LNCaP clone FGC (cell line): ENCODE results near the gene USP37.
A peak's percentile ranks its signal among the peaks of the same experiment; 100 is the strongest.

Experiments used
- DNase-seq: peaks from one replicate; pipeline ENCODE4 v3.0.0-alpha.2; 2011; ENCODE audit warnings: low read depth
- H3K4me3 ChIP-seq: 2 replicates; pipeline ENCODE4 v1.5.1; 2011; ENCODE audit warnings: mild to moderate bottlenecking, low read depth, low read length, control low read depth
- CTCF ChIP-seq: IDR thresholded peaks from 2 replicates; pipeline ENCODE4 v1.5.1; 2012; ENCODE audit warnings: mild to moderate bottlenecking; ENCODE audit not compliant: control insufficient read depth, insufficient read depth; ENCODE audit errors: extremely low read depth

Gene USP37

DNA sequence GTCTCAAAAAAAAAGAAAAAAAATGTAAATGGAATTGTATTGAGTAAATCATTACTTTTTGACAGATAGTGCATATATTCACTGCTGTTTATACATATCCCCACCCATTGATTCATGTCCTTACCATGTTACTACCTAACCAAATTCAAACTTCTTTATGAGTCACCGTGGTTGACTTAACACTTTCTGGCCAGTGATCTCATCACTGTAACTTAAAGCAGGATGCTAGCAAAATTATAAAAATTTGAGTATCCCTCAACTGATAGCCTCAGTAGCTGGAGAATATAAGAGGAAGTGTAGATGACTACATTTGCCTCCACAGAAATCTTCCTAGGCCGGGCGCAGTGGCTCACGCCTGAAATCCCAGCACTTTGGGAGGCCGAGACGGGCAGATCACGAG lies 13.9 kb upstream of the USP37 start:
- H3K4me3 ChIP-seq: no peak overlapping the region
- no peak for DNase-seq
- no peak for TF ChIP-seq CTCF

DNA sequence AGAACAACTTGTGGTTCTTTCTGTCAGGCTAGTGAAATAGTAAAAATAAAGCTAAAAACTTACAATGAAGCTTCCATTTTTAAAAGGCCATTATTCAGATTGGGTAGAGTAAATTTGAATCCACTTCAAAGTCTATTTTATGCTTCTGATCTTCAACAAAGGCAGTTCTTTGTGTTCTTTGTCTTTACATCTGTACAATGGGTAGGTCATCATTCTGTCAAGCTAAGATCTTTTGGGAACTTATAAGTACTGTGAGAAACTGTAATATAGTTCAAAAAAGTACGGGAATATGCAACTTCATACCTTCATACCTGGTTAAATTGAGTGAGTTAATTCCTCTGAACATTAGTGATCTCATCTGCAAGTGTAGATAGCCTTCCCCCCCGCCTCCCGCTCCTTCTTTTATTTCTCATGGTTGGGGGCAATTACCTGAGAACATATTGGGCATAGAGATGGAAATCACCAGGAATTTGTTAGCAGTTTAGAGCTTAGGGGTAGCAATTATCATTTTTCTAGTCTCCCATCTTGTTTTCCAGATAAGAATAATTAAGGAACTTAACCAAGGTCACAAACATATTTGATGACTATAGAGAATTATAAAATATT lies 10.2 kb upstream of the USP37 start:
- no peak for TF ChIP-seq CTCF
- H3K4me3 ChIP-seq: no peak overlapping the region

GRCh38 chr2:218577482-218578220 lies 9.5 kb upstream of the USP37 start:
- no peak for TF ChIP-seq CTCF
- no peak overlapping the region for H3K4me3 ChIP-seq
- DNase-seq: no peak

More for the DNA sequence above, 10.2 kb upstream of the USP37 start:
- no peak for DNase-seq

GRCh38 chr2:218576854-218577253 lies 8.7 kb upstream of the USP37 start:
- TF ChIP-seq CTCF: no peak
- DNase-seq: no peak
- H3K4me3 ChIP-seq: no peak overlapping the region

DNA sequence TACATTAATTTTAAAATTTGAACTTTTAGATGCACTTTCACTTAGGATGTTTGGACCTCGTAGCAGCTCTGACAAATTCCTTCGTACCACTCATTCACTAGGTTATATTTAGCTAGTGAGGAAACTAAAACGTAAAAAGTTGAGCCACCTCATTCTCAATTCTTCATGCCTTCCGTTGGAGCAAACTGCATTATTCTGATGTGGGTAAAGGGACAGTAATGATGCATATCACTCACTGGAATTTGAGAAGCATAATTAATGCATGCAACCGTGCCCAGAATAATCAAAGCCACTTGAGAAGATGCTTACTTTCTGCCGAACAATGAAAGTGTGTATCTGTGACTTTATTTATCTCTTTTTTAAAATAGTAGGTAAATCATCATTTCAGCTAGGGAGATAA lies 2.7 kb upstream of the USP37 start:
- DNase-seq: no peak

GRCh38 chr2:218569661-218570500 lies 1.7 kb upstream of the USP37 start:
- no peak for TF ChIP-seq CTCF
- H3K4me3 ChIP-seq: peak overlapping the region; percentile 94
- peak; percentile 26 for DNase-seq

More for the DNA sequence above, 2.7 kb upstream of the USP37 start:
- no peak for TF ChIP-seq CTCF
- no peak overlapping the region for H3K4me3 ChIP-seq
